HepG2 (cell line): ENCODE results near the gene LSM12. TPM values are rescaled to one million over a fixed set of nuclear protein-coding genes. Genes with fewer than 3 reads are reported as not detected.

Experiments
- ARHGAP35 ChIP-seq: sonication (generic); formaldehyde crosslinking; IDR thresholded peaks from 2 replicates; pipeline ENCODE4 v1.9.0; 2022; ENCODE audit warnings: mild to moderate bottlenecking, inconsistent platforms, moderate library complexity, missing genetic modification reagents, borderline replicate concordance
- CCDC6 ChIP-seq: sonication (generic); formaldehyde crosslinking; IDR thresholded peaks from 2 replicates; pipeline ENCODE4 v1.8.1; 2022; ENCODE audit warnings: mild to moderate bottlenecking, missing genetic modification reagents, moderate library complexity
- CEBPG ChIP-seq: IDR thresholded peaks from 2 replicates; pipeline ENCODE4 v1.6.1; 2016
- FOXJ3 ChIP-seq: sonication (generic); formaldehyde crosslinking; IDR thresholded peaks from 2 replicates; pipeline ENCODE4 v1.4.0; 2020; ENCODE audit warnings: missing genetic modification reagents, mild to moderate bottlenecking, borderline replicate concordance
- MEIS1 ChIP-seq: sonication (generic); formaldehyde crosslinking; IDR thresholded peaks from 2 replicates; pipeline ENCODE4 v1.9.0; 2021; ENCODE audit warnings: mild to moderate bottlenecking, missing genetic modification reagents, moderate library complexity, borderline replicate concordance
- PHB2 ChIP-seq: fragments of 450-650 bp; IDR thresholded peaks from 2 replicates; pipeline ENCODE4 v1.6.1; 2018; ENCODE audit not compliant: partially characterized antibody
- RBFOX2 ChIP-seq: fragments of 200-400 bp; formaldehyde crosslinking; IDR thresholded peaks from 2 replicates; pipeline ENCODE4 v1.6.1; 2017; ENCODE audit warnings: low read depth, mild to moderate bottlenecking, low read length
- SRSF9 ChIP-seq: fragments of 200-400 bp; formaldehyde crosslinking; IDR thresholded peaks from 2 replicates; pipeline ENCODE4 v1.6.1; 2018; ENCODE audit warnings: borderline replicate concordance, mild to moderate bottlenecking, low read depth, low read length; ENCODE audit not compliant: insufficient read depth, poor library complexity, severe bottlenecking
- ZBTB40 ChIP-seq, 2 experiments: fragments of 450-650 bp in 1 of 2; sonication (generic) in 1 of 2; formaldehyde crosslinking in 1 of 2; IDR thresholded peaks; 2 replicates each; pipeline versions ENCODE4 v1.6.1 to v1.8.0; 2016 to 2022; ENCODE audit warnings: antibody characterized with exemption in 1 of 2, mild to moderate bottlenecking in 1 of 2, missing genetic modification reagents in 1 of 2
- ZNF572 ChIP-seq: sonication (generic); formaldehyde crosslinking; IDR thresholded peaks from 2 replicates; pipeline ENCODE4 v1.5.1; 2020; ENCODE audit warnings: mild to moderate bottlenecking, missing genetic modification reagents
- ZNF746 ChIP-seq: sonication (generic); formaldehyde crosslinking; IDR thresholded peaks from 2 replicates; pipeline ENCODE4 v1.8.0; 2022; ENCODE audit warnings: mild to moderate bottlenecking, missing genetic modification reagents
- ZSCAN9 ChIP-seq: IDR thresholded peaks from 2 replicates; pipeline ENCODE4 v1.6.1; 2016; ENCODE audit warnings: borderline replicate concordance
- polyA plus RNA-seq, 8 experiments: library from polyadenylated mRNA; depleted of rRNA in 3 of 8; stranded (reverse) in 7 of 8; unstranded in 1 of 8; fragments of >200 nt; fragmentation: Illumina TruSeq in 4 of 8; extraction: Trizol in 4 of 8; gene quantifications; 2 replicates each; pipeline versions ENCODE4 v1.2.1 to v1.2.3, GENCODE V29; 2011 to 2016; ENCODE audit warnings: low read depth in 4 of 8, missing spikeins in 1 of 8, mixed read lengths in 1 of 8; ENCODE audit not compliant: insufficient read depth in 1 of 8
- total RNA-seq, 5 experiments: library from RNA; depleted of rRNA; stranded (reverse); fragments of >200 nt; fragmentation: Illumina TruSeq; extraction: Trizol; gene quantifications; 2 replicates each; pipeline ENCODE4 v1.2.3, GENCODE V29; 2016; ENCODE audit warnings: low read depth in 1 of 5
- TF ChIP-seq, protein P1 (sequence below): sonication (generic); formaldehyde crosslinking; IDR thresholded peaks from 2 replicates; pipeline ENCODE4 v1.4.0; 2020; ENCODE audit warnings: mild to moderate bottlenecking, low read depth, missing genetic modification reagents
- TF ChIP-seq, protein P2 (sequence below): sonication (generic); formaldehyde crosslinking; IDR thresholded peaks from 2 replicates; pipeline ENCODE4 v1.9.0; 2022; ENCODE audit warnings: missing genetic modification reagents, mild to moderate bottlenecking, borderline replicate concordance
- TF ChIP-seq, protein P3 (sequence below): sonication (generic); formaldehyde crosslinking; IDR thresholded peaks from 2 replicates; pipeline ENCODE4 v1.4.0; 2020; ENCODE audit warnings: mild to moderate bottlenecking, missing genetic modification reagents

LSM12 gene
- total and polyA plus RNA-seq, 2 of the 13 experiments (the other 11 are each of a cell fraction or from before 2014, with no cell fraction given) = 52.8 to 55.7 TPM

DNA sequence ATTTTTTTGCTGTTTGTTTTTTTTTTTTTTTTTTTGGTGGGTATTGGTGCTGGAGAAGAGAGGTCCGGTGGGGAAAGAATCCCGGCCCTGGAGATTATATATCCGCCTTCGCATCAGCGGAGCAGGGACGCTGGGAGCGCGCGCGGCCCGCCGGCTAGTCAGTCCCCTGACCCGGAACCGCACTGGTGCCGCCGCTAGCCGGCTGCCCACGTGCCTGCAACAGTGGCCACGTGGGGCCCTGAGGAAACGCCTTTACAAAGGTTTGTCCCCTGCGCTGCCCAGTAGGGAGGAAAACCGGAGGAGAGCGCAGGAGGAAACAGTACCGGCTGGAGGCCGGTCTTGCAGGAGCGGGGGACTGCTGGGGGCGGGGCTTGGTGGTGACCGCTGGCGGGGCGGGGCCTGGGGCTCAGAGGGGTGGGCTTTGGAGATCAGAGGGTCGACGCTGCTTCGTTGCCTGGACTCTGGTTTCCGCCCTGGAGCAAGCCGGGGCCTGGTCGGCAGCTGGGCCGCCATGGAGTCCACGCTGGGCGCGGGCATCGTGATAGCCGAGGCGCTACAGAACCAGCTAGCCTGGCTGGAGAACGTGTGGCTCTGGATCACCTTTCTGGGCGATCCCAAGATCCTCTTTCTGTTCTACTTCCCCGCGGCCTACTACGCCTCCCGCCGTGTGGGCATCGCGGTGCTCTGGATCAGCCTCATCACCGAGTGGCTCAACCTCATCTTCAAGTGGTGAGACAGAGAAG is 4.2 kb upstream of the LSM12 start, which contains the start of gene G6PC3 (continued):
- TF ChIP-seq, protein P1, sequence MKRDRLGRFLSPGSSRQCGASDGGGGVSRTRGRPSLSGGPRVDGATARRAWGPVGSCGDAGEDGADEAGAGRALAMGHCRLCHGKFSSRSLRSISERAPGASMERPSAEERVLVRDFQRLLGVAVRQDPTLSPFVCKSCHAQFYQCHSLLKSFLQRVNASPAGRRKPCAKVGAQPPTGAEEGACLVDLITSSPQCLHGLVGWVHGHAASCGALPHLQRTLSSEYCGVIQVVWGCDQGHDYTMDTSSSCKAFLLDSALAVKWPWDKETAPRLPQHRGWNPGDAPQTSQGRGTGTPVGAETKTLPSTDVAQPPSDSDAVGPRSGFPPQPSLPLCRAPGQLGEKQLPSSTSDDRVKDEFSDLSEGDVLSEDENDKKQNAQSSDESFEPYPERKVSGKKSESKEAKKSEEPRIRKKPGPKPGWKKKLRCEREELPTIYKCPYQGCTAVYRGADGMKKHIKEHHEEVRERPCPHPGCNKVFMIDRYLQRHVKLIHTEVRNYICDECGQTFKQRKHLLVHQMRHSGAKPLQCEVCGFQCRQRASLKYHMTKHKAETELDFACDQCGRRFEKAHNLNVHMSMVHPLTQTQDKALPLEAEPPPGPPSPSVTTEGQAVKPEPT (CRISPR knock-in tag) = peak; percentile 76; the same call in 1 of the 2 replicates
- TF ChIP-seq PHB2 (no peak), ARHGAP35 (CRISPR knock-in tag) (0 out of 2 replicates have a peak, but pooled peaks have one; percentile 41), ZNF572 (0 out of 2 replicates have a peak, but pooled peaks have one; percentile 36), CCDC6 (CRISPR knock-in tag) (peak; percentile 98), RBFOX2 (peak; percentile 94), FOXJ3 (CRISPR knock-in tag) (peak; percentile 71; the same call in 1 of the 2 replicates), SRSF9 (no peak), CEBPG (CRISPR knock-in tag) (peak; percentile 72), ZSCAN9 (peak; percentile 99), ZNF746 (CRISPR knock-in tag) (peak; percentile 91), ZBTB40 (IDR thresholded peaks at IDR 0.05) (no peak), ZBTB40 (CRISPR knock-in tag; IDR thresholded peaks at IDR 0.05) (peak; percentile 89), MEIS1 (CRISPR knock-in tag) (0 out of 2 replicates have a peak, but pooled peaks have one; percentile 39)
- TF ChIP-seq, protein P2, sequence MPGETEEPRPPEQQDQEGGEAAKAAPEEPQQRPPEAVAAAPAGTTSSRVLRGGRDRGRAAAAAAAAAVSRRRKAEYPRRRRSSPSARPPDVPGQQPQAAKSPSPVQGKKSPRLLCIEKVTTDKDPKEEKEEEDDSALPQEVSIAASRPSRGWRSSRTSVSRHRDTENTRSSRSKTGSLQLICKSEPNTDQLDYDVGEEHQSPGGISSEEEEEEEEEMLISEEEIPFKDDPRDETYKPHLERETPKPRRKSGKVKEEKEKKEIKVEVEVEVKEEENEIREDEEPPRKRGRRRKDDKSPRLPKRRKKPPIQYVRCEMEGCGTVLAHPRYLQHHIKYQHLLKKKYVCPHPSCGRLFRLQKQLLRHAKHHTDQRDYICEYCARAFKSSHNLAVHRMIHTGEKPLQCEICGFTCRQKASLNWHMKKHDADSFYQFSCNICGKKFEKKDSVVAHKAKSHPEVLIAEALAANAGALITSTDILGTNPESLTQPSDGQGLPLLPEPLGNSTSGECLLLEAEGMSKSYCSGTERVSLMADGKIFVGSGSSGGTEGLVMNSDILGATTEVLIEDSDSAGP (CRISPR knock-in tag) = peak; percentile 96
- TF ChIP-seq, protein P3, sequence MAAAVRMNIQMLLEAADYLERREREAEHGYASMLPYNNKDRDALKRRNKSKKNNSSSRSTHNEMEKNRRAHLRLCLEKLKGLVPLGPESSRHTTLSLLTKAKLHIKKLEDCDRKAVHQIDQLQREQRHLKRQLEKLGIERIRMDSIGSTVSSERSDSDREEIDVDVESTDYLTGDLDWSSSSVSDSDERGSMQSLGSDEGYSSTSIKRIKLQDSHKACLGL (CRISPR knock-in tag) = peak; percentile 100
